GM19239 (cell line): ENCODE results near the gene TMEM95.

Experiments used
- DNase-seq: peaks from one replicate; pipeline ENCODE4 v3.0.0; 2011; ENCODE audit warnings: low spot score; ENCODE audit not compliant: insufficient read length
- FAIRE-seq: peaks from 2 replicates; lab custom pipeline; 2011; peaks lifted over from hg19 to GRCh38; lab: Jason Lieb, UNC

Gene TMEM95

DNA sequence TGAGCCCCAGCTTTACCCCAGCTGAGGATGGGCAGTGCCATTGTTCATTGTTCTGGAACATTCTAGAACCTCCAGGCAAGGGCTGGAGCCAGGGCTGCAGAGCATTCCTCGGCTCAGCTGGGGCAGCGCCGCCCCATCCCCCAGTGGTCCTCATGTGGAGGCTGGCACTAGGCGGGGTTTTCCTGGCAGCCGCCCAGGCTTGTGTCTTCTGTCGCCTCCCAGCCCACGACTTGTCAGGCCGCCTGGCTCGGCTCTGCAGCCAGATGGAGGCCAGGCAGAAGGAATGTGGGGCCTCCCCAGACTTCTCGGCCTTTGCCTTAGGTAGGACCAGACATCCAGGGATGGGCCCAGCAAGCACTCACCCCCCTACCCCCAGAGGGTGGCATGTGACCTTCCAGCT is at the start of gene TMEM95:
TSS of gene TMEM95 (plus strand) at position 104 of the 400 bp plus-strand sequence. CDS start at position 153, 49 bp downstream.
- DNase-seq, result no peak

GRCh38 chr17:7306911-7307685 is 47.9 kb upstream of the TMEM95 start, which contains the start of gene EIF5A:
TSS of gene EIF5A (plus strand) at chr17:7307628. CDS start at chr17:7309636, 2,008 bp downstream.
- peak; percentile 100 for FAIRE-seq
- DNase-seq, result peak; percentile 91

More for the DNA sequence above, at the start of gene TMEM95:
- FAIRE-seq, result no peak

DNA sequence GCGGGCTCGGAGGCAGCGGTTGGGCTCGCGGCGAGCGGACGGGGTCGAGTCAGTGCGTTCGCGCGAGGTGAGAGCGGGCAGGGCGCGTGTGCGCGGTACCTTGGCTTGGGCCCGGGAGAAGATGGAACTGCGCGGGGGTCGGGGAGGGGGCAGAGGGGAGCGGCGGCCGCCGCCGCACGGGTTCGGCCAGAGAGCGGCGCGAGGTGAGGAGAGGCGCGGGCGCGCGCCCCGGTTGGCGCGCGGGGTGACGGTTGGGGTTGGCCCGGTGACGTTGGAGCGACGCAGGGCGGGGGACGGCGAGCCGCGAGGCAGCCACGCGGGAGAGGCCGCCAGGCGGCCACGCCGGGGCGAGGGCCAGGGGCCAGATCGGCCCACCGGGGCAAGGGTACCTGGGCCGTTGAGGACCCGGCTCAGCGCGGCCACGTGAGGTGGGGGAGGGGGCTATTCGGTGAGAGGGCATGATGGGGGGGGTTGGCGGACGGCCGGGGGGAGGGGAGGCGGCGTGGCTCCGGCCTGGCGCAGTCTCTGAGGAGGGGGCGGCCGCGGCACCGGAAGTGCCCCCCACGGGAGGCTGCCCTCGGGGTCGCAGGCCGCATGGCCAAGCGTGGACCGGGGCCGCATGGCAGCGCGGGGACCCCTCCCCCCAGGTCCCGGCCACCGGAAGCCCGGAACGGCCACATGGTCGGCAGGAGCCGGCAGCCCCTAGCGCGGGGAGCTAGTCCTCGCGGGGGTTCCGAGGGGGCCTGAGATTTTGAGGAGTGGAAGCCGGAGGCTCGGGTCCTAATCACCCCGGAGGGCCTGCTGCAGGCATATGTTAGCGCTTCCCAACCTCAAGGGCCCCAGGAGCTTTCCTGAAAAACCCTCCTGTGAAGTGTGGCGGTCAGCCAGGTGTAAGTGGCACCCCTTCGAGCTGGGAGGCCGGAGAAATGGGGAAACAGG is 47.0 kb upstream of the TMEM95 start:
- no peak for DNase-seq
- no peak for FAIRE-seq

GRCh38 chr17:7308625-7309433 is 46.1 kb upstream of the TMEM95 start:
- FAIRE-seq, result peak; percentile 94
- peak; percentile 59 for DNase-seq

DNA sequence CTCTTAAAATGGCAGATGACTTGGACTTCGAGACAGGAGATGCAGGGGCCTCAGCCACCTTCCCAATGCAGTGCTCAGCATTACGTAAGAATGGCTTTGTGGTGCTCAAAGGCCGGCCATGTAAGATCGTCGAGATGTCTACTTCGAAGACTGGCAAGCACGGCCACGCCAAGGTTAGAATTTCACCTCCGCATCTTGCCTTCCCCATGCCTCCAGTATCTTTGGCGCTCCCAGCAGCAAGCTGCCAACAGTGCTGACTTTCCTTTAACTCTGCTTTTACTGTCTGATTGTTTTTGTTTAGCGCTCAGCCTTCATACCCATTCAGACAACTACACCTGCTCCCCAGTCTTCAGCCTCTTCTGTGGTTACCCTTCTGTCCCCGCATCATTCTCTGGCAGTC is 45.3 kb upstream of the TMEM95 start:
- FAIRE-seq, result no peak

DNA sequence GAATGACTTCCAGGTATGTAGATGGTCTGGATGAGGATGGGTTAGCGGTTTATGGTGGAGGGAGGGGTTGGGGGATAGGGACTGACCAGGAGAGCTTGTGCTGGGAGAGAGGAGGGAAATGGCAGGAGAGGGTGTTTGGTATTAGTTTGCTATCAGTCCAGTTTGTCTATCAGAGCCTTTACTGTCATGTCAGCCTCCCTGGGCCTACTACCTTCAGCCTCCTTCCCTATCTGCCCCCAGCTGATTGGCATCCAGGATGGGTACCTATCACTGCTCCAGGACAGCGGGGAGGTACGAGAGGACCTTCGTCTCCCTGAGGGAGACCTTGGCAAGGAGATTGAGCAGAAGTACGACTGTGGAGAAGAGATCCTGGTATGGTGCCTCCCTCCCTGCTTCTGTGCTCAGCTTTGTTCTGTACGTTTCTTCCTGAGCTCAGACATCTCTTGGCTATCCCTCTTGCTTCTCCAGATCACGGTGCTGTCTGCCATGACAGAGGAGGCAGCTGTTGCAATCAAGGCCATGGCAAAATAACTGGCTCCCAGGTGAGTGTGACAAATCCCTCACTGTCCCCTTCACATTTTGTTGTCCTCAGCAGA is 43.7 kb upstream of the TMEM95 start:
- FAIRE-seq, result no peak
- no peak for DNase-seq

More for the DNA sequence above, 45.3 kb upstream of the TMEM95 start:
- no peak for DNase-seq

- no peak for FAIRE-seq
- DNase-seq, result no peak
Measured at GRCh38 chr17:7312432-7313087, 42.4 kb upstream of the TMEM95 start.

DNA sequence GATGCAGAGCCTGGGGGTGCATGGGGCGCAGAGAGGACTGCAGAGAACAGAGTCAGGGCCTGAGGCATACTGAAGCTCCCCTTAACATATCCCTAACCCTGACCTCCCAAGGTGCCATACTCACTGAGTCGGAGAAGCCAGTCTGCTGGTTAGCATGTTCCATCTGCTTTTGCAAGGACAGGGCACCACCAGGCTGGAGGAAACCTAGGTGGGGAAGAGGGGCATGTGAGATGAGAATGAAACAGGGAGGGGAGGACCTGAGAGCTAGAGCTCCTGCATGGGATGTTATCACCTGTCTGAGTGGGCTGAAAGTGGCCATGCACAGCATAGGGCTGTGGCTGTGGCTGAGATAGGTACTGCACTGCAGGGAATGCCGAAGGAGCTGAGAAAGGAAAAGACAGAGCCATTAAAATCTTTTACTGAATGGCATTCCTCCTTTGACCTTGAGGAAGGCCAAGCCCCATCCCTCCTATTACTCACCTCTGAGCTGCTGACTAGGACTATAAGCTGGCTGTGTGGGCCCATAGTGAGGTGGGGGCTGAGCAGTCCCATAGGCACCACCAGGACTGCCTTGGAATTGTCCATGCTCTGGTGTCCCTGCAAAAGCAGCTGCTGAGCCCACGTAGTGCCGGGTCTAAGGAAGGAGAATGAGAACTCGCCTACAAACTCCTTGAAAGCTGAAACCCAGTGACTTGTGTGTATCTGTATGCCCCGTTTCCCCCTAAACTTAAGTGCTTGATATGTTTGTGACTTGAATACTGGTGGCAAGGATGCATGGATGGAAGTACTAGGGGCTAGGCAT is 41.7 kb upstream of the TMEM95 start:
- FAIRE-seq, result no peak

DNA sequence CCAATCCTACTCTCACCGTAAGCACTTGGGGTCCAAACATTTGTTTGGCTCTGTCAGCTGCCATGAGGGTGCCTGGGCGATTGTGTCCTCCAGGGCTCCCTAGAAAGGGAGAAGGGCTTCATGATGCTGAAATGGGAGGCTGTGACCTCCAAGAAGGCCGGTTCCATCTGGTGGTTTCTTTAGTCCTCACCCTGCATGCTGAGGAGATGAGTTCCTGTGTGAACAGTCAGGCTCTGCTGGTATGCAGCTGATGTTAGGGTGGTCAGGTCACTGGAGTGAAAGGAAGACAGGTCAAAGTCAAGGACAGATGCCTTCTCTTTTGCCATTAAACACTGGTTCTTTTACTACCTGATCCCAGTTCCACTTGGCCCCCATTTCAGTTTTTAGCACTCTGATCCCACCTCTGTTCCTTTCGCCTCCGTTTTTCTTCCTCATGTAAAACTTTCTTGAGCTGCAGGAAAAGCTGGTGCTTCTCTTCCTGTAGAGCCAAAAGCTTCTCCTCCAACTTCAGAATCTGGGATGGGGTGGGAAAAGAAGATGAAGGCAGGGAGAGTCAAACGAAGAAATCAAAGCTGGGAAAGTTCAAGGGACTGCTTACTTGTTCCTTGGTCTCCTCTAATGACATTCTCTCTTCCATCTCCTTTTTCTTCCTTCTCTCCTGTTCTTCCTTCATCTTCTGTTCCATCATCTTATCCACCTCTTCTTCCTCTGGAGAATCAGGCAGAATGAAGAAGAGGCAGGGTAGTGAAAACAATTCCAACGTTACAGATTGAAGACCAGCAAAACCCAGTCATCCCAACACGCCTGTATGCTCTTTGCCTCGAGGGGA is 40.9 kb upstream of the TMEM95 start:
- no peak for DNase-seq
- FAIRE-seq, result peak; percentile 54

More for the DNA sequence above, 41.7 kb upstream of the TMEM95 start:
- no peak for DNase-seq

DNA sequence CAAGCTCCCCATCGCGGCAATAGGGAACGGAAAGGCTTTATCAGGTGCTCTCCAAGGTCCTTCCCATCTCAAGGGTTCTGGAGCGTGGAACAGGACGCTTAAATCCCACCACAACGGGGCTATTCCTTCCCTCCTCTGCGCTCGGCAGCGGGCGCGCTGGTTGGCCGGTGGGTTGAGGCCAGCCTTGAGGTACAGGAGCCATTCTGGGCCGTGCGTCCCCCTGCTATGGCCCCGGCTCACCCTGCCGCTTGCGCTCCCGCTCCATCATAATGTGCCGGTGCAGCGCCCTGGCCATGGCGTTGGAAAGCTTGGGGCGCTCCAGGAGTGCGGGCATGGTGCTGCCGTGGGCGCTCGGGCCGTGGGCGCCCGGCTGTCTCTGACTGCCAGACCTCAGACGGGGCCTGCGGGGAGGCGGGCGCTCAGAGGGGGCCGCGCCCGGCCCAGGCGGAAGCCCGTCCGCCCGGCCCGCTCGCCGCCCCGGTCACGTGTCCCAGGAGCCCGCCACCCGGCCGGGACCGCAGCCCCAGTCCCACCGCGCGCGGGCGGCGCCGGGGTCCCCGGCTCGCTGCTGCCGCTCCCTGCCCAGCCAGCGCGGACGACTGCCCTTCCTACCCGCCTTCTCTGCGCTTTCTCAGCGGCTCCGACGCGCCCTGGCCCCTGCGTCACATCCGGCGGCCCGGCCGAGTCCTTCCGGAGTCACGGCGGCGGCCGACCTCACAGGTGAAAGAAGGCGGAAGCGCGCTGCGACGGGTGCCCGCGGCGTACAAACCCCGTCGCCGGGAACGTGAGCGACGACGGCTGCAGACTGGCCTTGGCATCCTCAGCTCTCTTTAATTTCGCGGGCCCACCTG is 40.0 kb upstream of the TMEM95 start, which contains the start of gene GPS2:
TSS of gene GPS2 (minus strand) at position 642 of the 851 bp plus-strand sequence. CDS start at position 334, 308 bp downstream.
- FAIRE-seq, result peak; percentile 94

DNA sequence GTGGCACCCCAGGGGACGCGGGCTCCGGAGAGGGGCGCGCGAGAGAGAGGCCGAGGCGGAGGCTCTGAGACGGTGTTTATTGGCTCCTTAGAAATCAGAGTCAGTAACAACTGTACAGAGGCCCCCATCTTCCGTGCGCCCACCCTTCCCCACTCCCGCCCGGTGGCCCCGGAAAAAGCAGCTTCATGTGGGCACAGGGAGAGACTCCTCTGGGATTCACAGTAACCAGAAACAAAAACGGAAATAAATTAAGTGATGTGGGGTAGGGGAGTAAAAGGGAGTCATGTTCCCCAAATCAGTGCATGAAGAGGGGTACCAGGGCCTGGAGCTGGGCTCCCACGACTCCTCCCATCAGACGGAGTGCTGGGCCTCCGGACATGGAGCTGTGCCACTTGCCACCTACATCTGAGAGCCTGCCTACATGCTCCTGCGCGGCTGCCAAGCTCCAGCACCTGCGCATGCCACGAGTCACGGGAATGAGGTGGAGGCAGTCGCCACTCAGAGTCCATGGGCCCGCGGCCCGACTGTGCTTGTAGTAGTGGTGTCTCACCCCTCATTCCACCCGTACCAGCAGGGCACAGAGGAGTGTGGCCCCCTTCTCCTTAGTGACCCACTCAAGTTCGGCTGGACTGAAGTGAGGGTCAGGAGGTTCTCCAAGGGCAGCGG is 39.3 kb upstream of the TMEM95 start:
- DNase-seq, result no peak
- no peak for FAIRE-seq

More for the DNA sequence above, 40.0 kb upstream of the TMEM95 start, which contains the start of gene GPS2:
- DNase-seq, result peak; percentile 99

- DNase-seq (no peak), FAIRE-seq (no peak)
Measured at GRCh38 chr17:7317161-7317803, 37.7 kb upstream of the TMEM95 start.

DNA sequence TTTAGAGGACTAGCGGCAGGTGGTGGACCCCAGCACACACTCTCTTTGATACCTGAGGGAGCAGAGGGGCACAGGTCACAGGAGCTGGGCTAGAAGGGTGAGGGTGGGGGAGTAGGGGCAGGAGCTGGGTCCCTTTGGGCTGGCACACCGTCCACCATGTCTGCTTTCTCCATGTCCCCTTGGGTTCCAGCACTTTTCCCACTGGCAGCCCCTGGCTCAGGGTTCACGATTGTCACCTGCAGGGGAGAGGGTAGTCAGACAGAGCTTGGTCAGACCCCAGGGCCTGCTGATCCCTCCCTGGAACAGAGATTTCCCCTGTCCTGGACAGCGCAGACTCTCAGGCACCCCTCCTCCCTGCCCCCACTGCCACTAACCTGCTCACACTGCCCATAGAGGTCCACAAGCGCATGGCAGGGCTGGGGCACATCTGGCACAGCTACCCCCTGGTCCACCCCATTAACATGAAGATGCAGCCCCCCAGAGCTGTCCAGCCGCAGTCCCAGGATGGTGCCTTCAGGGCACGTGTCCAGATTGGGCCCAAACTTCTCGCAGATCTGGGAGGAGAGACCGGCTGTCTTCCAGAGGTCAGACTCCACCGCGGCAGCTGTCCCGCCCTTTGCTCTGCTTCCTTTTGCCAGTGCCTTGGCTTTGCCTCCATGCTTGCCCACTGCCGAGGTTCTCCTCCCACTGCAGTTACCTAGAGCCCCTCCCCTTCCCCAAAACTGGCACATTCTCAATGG is 36.7 kb upstream of the TMEM95 start:
- no peak for FAIRE-seq

GRCh38 chr17:7321466-7321865 is 33.5 kb upstream of the TMEM95 start:
- DNase-seq, result no peak
- no peak for FAIRE-seq

More for the DNA sequence above, 36.7 kb upstream of the TMEM95 start:
- no peak for DNase-seq
